ENCODE results near the gene RRP9.

RRP9 gene

DNA sequence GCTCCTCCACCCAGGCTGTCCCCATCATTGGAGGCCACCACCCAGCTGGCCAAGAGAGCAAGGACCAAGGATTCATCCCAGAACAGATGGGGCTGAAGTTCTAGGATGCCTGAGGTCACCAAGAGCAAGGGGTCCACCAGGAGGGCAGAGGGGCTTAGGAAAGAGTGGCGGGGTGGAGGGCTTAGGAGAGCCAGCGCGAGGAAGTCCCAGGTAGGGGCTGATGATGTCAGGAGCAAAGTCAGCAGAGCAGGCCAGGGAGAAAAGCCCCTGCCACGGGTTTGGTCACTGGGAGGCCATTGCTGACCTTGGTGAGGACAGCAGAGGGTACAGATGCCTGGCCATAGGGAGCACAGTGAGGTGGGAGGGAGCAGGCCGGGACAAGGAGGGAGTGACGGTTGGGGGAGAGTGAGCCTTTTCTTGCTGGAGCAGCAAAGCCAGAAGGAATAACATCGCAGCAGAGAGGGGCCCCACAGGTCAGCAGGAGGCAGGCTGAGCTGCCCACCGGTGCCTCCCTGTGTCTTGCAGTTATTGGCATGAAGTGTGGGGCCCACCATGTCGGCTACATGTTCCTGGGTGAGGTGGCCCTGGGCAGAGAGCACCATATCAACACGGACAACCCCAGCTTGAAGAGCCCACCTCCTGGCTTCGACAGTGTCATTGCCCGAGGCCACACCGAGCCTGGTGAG is 5.7 kb upstream of the RRP9 start:
- no peaks in the 10 kb centered on the region for H3K9me3 ChIP-seq (ENCODE audit: control insufficient read depth, low read length)
- H3K4me1 ChIP-seq (ENCODE audit: control insufficient read depth, insufficient read depth, low read length), result peaks cover 13% of the 10 kb centered on the region
- no peaks in the 10 kb centered on the region for H3K27me3 ChIP-seq (ENCODE audit: control insufficient read depth, insufficient read depth, low read length)
- no peak overlapping the region for H3K4me3 ChIP-seq (ENCODE audit: low read length)
- H3K9ac ChIP-seq (ENCODE audit: low read length), result no peak overlapping the region
- H3K36me3 ChIP-seq (ENCODE audit: control insufficient read depth, insufficient read depth, low read length), result no peaks in the 10 kb centered on the region

DNA sequence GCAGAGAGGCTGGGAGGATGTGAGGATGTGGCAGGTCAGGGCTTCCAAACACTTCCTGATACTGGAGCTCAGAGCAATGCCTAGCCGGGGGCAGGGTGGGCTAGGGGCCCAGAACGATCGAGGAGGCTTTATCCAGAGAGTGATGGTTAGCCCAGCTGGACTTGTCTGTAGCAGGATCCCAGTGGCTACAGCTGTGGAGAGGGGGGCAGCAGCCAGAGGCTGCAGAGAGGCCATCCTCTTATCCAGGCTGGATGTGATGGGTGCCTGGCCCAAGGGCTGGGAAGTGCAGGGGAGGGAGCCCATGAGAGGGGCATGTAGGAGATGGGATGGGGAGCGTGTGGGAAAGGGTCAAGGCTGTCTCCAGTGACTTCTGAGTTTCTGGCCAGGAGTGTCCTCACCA is 5.1 kb upstream of the RRP9 start:
- H3K27me3 ChIP-seq (ENCODE audit: control insufficient read depth, insufficient read depth, low read length), result no peaks in the 10 kb centered on the region
- no peak overlapping the region for H3K9ac ChIP-seq (ENCODE audit: low read length)
- peaks cover 16% of the 10 kb centered on the region for H3K4me1 ChIP-seq (ENCODE audit: control insufficient read depth, insufficient read depth, low read length)
- H3K9me3 ChIP-seq (ENCODE audit: control insufficient read depth, low read length), result no peaks in the 10 kb centered on the region
- no peak overlapping the region for H3K4me3 ChIP-seq (ENCODE audit: low read length)
- H3K36me3 ChIP-seq (ENCODE audit: control insufficient read depth, insufficient read depth, low read length), result no peaks in the 10 kb centered on the region

DNA sequence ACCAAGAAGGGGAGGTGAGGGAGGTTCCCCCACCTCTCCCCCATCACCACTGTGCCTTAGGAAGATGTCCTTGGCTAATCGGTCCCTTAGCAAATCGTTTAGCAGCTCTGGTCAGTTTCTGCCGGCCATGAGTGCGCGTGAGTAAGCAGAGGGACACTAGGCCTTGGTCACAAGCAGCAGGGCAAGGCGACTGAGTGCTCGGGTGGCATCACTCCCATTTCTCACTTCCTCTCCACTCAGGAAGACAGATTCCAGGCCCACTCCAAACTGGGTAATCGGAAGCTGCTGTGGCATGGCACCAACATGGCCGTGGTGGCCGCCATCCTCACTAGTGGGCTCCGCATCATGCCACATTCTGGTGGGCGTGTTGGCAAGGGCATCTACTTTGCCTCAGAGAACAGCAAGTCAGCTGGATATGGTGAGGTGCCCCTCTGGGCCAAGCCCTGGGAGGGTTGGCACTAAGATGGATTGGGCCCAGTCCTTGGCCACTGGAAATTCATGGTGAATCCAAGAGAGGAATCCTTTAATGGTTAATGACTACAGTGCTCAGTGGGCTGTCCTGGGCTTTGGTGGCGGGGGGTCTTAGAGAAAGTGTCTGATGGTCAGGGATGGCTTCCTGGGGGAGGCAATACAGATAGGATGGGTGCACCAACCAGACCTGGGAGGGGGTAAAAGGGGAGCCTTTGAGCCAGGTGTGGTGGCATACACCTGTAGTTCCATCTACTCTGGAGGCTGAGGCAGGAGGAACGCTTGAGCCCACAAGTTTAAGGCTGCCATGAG is 4.4 kb upstream of the RRP9 start:
- H3K4me3 ChIP-seq (ENCODE audit: low read length), result no peak overlapping the region
- H3K4me1 ChIP-seq (ENCODE audit: control insufficient read depth, insufficient read depth, low read length), result peaks cover 18% of the 10 kb centered on the region
- H3K9ac ChIP-seq (ENCODE audit: low read length), result no peak overlapping the region
- H3K36me3 ChIP-seq (ENCODE audit: control insufficient read depth, insufficient read depth, low read length), result no peaks in the 10 kb centered on the region
- no peaks in the 10 kb centered on the region for H3K9me3 ChIP-seq (ENCODE audit: control insufficient read depth, low read length)
- H3K27me3 ChIP-seq (ENCODE audit: control insufficient read depth, insufficient read depth, low read length), result no peaks in the 10 kb centered on the region

DNA sequence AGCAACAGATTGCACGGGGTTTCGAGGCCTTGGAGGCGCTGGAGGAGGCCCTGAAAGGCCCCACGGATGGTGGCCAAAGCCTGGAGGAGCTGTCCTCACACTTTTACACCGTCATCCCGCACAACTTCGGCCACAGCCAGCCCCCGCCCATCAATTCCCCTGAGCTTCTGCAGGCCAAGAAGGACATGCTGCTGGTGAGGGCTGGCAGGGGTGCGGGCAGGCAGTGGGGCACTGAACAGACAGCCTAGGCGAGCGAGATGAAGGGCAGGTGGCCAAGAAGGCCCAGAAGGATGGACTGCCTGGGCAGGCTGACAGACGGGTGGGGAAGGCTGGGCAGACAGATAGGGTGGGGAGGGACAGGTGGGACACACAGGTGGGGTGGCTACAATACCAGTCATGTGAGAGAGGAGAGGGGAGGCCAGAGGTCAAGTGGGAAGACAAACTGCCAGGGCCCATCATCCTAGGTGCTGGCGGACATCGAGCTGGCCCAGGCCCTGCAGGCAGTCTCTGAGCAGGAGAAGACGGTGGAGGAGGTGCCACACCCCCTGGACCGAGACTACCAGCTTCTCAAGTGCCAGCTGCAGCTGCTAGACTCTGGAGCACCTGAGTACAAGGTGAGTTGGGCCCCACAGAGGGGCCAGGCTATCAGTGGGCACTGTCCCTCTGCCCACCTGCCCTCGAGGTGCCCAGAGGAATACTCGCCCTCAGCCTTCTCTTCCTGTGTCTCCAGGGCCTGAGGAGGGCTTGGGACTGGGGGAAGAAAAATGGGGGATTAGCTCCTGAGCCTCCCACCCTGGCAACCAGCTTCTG is 3.5 kb upstream of the RRP9 start:
- Histone ChIP-seq H3K4me1 (ENCODE audit: control insufficient read depth, insufficient read depth, low read length) (peaks cover 27% of the 10 kb centered on the region), H3K9me3 (ENCODE audit: control insufficient read depth, low read length) (no peaks in the 10 kb centered on the region), H3K4me3 (ENCODE audit: low read length) (no peak overlapping the region), H3K27me3 (ENCODE audit: control insufficient read depth, insufficient read depth, low read length) (no peaks in the 10 kb centered on the region), H3K9ac (ENCODE audit: low read length) (no peak overlapping the region), H3K36me3 (ENCODE audit: control insufficient read depth, insufficient read depth, low read length) (no peaks in the 10 kb centered on the region)

DNA sequence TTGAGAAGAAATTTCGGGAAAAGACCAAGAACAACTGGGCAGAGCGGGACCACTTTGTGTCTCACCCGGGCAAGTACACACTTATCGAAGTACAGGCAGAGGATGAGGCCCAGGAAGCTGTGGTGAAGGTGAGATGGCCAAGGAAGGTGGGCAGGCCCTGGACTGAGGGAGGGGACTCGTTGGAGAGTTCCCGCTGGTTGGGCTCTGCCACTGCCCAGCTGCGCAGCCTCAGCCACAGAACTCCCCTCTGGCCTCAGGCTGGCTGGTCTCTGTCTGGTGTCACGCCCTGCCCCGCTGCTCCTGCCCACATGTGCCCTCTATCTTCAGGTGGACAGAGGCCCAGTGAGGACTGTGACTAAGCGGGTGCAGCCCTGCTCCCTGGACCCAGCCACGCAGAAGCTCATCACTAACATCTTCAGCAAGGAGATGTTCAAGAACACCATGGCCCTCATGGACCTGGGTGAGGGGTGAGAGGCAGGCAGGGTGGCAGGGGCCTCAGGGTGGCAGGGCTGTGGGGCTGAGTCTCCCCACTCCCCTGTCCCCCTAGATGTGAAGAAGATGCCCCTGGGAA is 2.8 kb upstream of the RRP9 start:
- H3K36me3 ChIP-seq (ENCODE audit: control insufficient read depth, insufficient read depth, low read length), result no peaks in the 10 kb centered on the region
- H3K9me3 ChIP-seq (ENCODE audit: control insufficient read depth, low read length), result no peaks in the 10 kb centered on the region
- no peaks in the 10 kb centered on the region for H3K27me3 ChIP-seq (ENCODE audit: control insufficient read depth, insufficient read depth, low read length)
- H3K4me3 ChIP-seq (ENCODE audit: low read length), result no peak overlapping the region
- H3K4me1 ChIP-seq (ENCODE audit: control insufficient read depth, insufficient read depth, low read length), result peaks cover 28% of the 10 kb centered on the region
- no peak overlapping the region for H3K9ac ChIP-seq (ENCODE audit: low read length)

DNA sequence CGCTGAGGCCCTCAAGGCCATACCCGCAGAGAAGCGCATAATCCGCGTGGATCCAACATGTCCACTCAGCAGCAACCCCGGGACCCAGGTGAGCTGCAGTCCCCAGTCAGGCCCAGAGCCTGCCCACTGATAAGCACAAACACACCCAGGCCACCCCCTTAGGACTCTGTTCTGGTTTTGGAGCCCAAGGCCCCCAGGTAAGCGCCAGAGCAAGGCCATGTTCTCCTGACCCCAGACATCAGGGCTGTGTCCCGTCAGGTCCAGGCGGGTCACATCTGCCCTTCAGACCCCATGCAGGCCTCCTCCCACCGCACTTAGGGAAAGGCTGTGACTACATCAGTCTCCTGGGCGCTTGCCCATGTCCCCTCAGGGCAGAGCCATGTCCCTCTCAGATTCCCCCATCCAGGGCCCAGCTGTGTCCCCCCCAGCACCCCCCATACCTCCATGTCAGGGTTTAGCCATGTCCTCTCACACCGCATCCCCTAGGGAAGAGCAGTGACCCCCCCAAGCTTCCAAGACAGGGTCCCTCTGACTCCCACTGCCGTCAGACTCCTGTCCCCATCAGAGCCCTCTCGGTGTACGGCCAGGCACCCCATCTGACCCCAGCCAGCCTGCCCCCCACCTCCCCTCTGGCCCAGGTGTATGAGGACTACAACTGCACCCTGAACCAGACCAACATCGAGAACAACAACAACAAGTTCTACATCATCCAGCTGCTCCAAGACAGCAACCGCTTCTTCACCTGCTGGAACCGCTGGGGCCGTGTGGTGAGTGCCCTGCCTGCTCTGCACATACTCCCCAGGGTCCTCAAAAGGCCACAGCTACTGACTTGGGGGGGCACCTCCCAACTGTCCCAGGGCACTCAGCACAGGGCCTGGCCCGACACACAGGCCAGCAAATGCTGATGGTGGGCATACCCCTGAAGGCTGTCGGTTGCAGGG is 2.0 kb upstream of the RRP9 start:
- no peaks in the 10 kb centered on the region for H3K36me3 ChIP-seq (ENCODE audit: control insufficient read depth, insufficient read depth, low read length)
- peak overlapping the region; percentile 94 for H3K9ac ChIP-seq (ENCODE audit: low read length)
- H3K9me3 ChIP-seq (ENCODE audit: control insufficient read depth, low read length), result no peaks in the 10 kb centered on the region
- H3K4me1 ChIP-seq (ENCODE audit: control insufficient read depth, insufficient read depth, low read length), result peaks cover 28% of the 10 kb centered on the region
- no peak overlapping the region for H3K4me3 ChIP-seq (ENCODE audit: low read length)
- H3K27me3 ChIP-seq (ENCODE audit: control insufficient read depth, insufficient read depth, low read length), result no peaks in the 10 kb centered on the region

DNA sequence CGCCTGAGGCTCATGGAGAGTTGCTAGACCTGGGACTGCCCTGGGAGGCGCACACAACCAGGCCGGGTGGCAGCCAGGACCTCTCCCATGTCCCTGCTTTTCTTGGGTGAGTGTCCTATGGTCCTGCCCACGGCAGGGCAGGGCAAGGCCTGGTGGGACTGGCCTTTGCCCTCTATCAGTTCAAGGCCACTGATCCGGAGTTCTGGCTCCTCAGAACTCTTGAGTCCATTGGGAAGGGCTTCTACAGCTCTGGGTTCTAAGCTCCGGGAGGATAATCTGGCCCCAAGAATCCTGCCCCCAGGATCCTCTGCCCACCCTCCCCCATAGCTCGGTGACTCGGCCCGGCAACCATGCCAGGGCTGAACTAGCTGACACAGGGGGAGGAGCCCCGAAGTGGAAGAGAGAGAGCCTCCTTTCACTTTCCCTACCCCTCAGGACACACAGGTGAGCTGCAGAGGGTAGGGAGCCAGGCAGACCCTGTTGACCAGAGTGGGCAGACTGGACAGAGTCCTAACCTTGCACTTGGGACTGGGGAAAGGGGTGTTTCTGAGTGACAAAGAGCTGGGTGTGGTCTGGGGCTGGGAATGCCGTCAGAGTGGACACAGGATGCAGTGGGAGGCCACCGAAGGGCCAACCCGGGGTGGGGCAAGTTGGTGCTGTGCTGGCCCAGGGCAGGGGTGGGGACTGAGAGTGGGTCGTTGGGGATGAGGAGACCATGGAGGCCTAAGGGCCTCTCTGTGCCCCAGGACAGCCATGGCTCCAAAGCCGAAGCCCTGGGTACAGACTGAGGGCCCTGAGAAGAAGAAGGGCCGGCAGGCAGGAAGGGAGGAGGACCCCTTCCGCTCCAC is 1.1 kb upstream of the RRP9 start:
- Histone ChIP-seq H3K9ac (ENCODE audit: low read length) (peak overlapping the region; percentile 94), H3K9me3 (ENCODE audit: control insufficient read depth, low read length) (no peaks in the 10 kb centered on the region), H3K4me1 (ENCODE audit: control insufficient read depth, insufficient read depth, low read length) (peaks cover 28% of the 10 kb centered on the region), H3K27me3 (ENCODE audit: control insufficient read depth, insufficient read depth, low read length) (no peaks in the 10 kb centered on the region), H3K36me3 (ENCODE audit: control insufficient read depth, insufficient read depth, low read length) (no peaks in the 10 kb centered on the region), H3K4me3 (ENCODE audit: low read length) (peak overlapping the region; percentile 92)

DNA sequence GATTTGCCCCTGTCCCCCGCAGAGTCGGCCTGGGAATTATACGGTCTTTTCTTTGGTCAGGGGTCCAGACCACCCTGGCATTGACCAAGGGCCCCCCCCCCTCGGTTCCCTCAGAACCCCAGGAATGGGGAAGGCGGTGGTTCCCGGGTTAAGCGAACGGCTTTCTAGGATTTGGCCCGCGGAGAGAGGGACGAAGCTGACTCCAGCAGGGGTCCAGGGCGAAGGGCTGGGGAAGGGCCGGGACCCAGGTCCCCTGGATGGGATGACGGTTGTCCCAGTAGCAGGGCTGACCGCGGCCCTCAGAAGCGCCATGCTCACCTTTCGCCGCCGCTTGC is 274 bp downstream of the RRP9 start:
- Histone ChIP-seq H3K27me3 (ENCODE audit: control insufficient read depth, insufficient read depth, low read length) (no peaks in the 10 kb centered on the region), H3K4me3 (ENCODE audit: low read length) (peak overlapping the region; percentile 75), H3K9me3 (ENCODE audit: control insufficient read depth, low read length) (no peaks in the 10 kb centered on the region), H3K4me1 (ENCODE audit: control insufficient read depth, insufficient read depth, low read length) (peaks cover 28% of the 10 kb centered on the region), H3K9ac (ENCODE audit: low read length) (peak overlapping the region; percentile 84), H3K36me3 (ENCODE audit: control insufficient read depth, insufficient read depth, low read length) (peaks cover 8% of the 10 kb centered on the region)

DNA sequence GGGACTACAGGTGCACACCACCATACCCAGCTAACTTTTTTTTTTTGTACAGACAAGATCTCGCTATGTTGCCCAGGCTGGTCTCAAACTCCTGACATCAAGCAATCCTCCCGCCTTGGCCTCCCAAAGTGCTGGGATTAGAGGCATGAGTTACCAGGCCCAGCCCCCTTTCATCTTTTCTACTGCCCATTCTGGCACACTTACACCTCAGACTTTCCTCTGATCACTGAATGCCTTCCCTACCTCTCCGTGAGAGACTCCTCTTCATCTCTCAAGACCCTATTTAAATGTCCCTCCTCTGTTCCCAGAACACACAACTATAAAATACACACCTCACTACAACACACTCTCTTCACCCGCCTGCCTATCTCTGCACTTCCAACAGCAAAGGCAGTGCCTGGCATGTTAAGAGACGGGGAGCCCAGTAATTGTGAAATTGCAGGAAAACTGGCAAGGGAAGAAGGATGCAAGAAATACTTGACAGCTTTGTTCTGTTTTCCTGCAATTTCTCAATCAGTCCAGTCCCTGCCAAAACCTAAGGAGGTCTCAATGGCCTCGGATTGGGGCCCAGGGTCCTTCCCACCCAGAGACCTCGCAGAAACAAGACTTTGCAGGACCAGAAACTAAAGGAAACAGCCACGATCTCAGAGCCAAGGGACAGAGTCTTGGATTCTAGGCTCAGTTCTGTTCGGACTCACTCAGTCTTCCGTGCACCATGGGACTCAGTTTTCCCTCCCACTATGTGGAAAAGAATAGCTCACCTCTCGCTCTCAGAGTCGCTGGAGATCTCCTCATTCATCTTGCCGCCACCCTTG is 849 bp downstream of the RRP9 start:
- no peaks in the 10 kb centered on the region for H3K9me3 ChIP-seq (ENCODE audit: control insufficient read depth, low read length)
- no peaks in the 10 kb centered on the region for H3K27me3 ChIP-seq (ENCODE audit: control insufficient read depth, insufficient read depth, low read length)
- H3K4me3 ChIP-seq (ENCODE audit: low read length), result peak overlapping the region; percentile 75
- peaks cover 8% of the 10 kb centered on the region for H3K36me3 ChIP-seq (ENCODE audit: control insufficient read depth, insufficient read depth, low read length)
- peaks cover 28% of the 10 kb centered on the region for H3K4me1 ChIP-seq (ENCODE audit: control insufficient read depth, insufficient read depth, low read length)
- peak overlapping the region; percentile 84 for H3K9ac ChIP-seq (ENCODE audit: low read length)

DNA sequence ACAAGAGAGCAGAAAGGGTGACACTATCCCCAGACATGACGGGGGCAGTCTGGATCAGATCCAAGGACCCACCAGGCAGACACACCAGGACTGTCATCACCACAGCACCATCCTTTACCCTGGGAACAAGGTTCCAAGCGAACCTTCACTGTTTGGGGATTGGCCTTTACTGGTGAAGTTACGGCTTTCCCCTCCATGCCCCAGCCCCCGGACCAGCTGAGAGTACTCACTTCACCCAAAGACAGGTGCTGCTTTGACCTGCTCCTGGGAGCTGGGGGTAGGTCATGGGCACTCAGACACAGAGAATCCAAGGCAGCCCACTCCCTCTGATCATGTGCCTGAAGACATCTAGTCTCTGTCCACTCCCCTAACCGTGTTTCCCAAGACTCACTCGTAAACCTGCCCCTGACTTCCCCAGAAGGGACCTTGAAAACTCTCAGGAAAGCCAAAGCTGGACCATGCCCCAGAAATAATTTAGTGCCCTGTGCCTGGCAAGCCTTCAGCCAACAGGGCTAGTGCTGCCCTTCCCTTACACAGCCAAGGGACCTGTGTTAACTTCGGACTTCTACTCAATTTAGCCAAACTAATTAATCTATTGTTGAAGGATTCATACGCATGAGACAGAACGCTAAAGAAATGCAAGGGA is 2.8 kb downstream of the RRP9 start:
- Histone ChIP-seq H3K4me3 (ENCODE audit: low read length) (no peak overlapping the region), H3K27me3 (ENCODE audit: control insufficient read depth, insufficient read depth, low read length) (no peaks in the 10 kb centered on the region), H3K4me1 (ENCODE audit: control insufficient read depth, insufficient read depth, low read length) (peaks cover 28% of the 10 kb centered on the region), H3K9me3 (ENCODE audit: control insufficient read depth, low read length) (no peaks in the 10 kb centered on the region), H3K36me3 (ENCODE audit: control insufficient read depth, insufficient read depth, low read length) (peaks cover 8% of the 10 kb centered on the region), H3K9ac (ENCODE audit: low read length) (no peak overlapping the region)

All from mucosa of stomach (tissue), 1 donor.